NCI-H2029 treated with DMSO at 0.1 percent for 48 hours (cell line): ENCODE data around the gene HTT.
"Not testable (repeated sequence)": the region's sequence is repeated elsewhere in the genome, so short reads cannot be mapped to it uniquely, and the experiment has no call there.

Source experiments
- DNase-seq: peaks from one replicate; lab custom pipeline; 2025; lab: John Stamatoyannopoulos, UW

HTT gene

DNA sequence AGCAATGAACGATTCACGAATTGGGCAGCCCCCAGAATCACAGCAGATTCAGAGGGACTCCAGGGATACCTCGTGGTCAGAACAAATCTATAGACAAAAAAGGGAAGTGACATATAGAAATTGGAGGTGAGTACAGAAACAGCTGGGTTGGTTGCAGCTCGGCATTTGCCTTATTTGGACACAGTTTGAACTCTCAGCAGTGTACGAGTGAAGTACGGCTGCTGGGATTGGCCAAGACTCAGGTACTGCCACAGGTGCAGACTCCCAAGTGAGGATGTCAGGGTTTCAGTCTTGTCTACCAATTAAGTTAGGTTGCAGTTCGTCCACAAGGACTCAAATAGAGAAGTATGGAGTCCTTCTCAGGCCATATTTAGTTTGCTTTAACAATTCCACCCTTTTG, 28.3 kb upstream of the HTT start:
- DNase-seq = no peak

DNA sequence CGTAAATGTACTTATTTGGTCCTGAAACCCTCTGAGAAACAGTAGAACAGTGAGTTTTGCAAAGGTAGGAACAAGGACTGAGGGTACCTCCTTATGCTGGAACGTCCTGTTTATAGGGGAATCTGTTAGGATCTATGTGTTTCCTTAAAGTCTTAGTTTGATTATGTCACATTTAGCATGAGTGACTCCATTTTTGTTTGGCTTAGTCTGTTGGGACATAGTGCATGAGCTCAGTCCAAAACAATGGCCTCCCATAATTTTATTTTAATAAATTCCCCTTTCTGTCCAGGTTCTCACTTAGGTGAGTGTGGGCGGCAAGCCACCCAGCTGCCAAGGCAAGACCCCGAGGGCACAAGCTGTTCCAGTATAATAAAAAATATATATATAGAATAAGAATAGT, 27.9 kb upstream of the HTT start:
- no peak for DNase-seq

DNA sequence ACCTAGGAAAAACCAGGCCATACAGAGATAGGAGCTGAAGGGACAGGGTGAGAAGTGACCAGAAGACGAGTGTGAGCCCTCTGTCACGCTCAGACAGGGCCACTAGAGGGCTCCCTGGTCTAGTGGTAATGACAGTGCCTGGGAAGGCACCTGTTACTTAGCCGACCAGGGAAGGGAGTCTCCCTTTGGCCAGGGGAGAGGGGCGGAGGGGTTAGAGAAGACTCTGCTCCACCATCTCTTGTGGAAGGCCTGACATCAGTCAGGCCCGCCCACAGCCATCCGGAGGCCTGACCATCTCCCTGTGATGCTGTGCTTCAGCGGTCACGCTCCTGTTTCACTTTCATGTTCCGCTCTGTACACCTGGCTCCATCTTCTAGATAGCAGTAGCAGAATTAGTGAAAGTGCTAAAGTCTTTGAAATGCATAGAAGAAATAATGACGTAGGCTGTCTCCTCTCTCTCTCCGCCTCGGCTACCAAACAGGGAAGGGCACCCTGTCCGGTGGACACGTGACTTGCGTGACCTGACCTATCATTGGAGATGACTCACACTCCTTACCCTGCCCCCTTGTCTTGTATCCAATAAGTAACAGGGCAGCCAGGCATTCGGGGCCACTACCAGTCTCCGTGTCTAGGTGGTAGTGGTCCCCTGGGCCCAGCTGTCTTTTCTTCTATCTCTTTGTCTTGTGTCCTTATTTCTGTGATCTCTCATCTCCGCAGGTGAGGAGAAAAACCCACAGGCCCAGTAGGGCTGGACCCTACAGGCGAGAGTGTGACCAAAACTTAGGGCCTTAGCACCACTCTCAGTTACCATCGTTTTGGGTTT, 26.8 kb upstream of the HTT start:
- DNase-seq = peak; percentile 41

DNA sequence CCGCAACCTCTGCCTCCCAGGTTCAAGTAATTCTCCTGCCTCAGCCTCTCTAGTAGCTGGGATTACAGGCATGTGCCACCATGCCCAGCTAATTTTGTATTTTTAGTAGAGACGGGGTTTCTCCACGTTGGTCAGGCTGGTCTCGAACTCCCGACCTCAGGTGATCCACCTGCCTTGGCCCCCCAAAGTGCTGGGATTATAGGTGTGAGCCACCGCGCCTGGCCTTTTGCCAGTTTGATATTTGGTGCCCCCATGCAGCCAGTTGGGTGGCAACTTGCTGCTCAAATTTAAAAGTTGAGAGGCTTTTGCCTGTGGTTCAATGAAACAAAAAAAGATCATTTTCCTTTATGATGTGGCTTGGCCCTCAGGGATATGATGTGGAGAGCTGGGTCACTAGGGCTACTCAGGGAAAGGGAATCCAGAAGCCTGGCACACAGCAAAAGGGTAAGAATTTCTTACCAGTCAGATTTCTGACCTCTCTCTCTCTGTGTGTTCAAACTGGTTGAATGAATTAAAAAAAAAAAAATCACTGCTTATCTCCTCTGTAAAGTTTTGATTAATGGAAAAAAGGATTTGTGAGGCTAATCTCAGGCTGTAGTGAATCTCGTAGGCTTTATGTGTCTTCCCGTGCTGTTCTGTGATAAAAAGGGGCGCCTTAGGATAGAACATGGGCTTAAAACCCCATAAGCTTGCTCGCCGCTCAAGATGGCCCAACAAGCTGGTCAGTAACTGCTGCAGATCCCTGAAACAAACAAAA, 23.2 kb upstream of the HTT start:
- DNase-seq = not testable (repeated sequence)

DNA sequence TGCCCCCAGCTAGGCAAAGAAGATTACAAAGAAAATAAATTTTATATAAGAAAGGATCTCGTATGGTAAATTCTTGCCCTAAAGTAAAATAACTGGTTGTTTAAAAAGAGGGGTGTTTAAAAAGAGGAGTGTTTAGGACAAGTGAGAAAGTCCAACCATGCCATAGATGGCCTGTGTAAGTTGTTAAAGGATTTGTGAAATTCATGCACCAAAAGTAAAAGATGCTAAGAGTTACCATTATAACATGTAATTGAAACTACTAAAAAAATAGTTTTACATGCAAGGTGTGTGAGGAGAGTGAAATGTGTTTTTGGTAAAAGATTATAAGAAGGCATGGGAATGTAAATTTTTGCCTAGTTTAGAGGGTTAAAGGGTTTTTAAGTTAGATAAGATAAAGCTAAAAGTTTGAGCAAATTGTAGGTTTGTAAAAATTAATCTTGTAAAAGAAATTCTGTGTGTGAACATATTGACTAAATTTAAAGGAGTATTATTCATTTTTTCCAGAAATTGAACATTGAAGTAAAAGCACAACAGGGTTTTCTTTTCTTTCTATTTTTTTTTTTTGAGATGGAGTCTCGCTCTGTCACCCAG, 20.2 kb upstream of the HTT start:
- DNase-seq = no peak

DNA sequence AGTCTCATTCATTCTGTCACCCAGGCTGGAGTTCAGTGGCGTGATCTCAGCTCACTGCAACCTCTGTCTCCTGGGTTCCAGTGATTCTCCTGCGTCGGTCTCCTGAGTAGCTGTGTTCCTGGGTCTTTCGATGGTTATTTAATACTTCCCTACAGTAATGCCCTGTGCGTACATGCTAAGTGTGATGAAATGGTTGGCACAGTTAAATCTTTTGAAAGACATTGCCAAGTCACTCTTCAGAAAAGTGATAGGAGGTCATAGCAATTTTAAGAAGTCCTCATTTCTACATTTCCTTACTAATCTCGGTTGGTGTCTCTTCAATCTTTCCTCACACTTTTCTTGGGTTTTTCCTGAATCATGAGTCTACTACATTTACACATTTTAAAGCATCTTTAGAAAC, 14.5 kb upstream of the HTT start:
- no peak for DNase-seq

DNA sequence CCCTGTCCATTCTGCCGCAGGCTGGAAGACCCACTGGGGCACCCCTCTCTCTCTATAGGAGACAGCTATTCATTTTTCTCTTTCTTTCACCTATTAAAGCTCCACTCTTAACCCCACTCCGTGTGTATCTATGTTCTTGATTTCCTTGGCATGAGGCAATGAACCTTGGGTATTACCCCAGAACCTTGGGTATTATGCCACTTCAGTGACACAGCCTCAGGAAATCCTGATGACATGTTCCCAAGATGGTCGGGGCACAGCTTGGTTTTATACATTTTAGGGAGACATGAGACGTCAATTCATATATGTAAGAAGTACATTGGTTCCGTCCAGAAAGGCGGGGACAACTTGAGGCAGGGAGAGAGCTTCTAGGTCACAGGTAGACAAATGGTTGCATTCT, 13.5 kb upstream of the HTT start:
- no peak for DNase-seq

DNA sequence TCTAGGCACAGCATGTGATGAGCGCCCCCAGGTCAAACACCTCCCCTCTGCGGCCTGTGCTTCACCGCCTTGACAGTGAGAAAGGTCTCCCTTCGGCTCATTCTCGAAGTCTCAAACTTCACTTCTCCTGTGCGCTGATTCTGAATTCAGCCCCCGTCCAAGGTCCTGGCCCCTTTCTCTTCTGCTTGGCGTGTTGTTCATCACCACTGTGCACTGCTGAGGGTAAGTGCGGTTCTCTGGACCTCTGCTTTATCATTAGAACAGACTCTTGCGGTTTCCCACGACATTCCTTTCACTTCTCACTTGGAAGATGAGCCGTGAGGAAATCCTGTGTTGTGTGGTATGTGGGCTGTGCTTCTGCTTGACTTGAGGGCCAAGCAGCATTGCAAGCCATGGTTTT, 12.0 kb upstream of the HTT start:
- DNase-seq = no peak

DNA sequence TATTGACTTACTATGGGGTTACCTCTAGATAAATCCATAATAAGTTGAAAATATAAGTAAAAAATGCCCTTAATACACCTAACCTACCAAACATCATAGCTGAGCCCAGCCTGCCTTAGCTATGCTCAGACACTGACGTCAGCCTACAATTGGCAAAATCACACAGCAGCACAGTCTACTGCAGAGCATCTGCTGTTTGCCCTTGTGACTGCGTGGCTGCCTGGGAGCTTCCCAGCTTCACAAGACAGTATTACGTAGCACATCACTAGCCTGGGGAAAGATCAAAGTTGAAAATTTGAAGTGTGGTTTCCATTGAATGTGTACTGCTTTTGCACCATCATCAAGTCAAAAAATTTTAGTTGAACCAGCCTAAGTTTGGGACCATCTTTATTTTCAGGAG, 8.9 kb upstream of the HTT start:
- DNase-seq = no peak

DNA sequence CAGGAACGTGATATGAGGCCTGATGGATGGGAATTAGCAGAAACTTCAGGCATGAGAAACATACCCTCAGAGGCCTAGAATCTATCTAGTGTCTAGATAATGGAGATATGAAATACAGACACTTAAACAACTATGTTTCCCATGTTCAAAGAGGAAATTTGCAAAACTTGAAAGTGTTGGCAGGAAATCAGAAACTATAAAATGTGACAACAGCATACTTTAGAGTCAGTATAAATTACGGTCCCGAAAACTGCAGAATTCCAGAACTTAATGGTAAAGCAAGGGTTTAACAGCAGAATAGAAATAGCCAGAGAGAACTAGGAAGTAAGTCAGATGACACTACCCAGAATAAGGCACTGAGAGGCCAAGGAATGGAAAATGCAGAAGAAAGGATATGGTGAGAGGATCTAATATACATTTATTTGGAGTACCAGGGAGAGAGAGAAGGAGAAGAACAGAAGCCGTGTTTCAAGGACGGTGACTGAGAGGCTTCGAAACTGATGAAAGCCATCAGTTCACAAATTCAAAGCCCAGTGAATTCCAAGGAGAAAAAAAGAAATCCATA, 7.6 kb upstream of the HTT start:
- no peak for DNase-seq

DNA sequence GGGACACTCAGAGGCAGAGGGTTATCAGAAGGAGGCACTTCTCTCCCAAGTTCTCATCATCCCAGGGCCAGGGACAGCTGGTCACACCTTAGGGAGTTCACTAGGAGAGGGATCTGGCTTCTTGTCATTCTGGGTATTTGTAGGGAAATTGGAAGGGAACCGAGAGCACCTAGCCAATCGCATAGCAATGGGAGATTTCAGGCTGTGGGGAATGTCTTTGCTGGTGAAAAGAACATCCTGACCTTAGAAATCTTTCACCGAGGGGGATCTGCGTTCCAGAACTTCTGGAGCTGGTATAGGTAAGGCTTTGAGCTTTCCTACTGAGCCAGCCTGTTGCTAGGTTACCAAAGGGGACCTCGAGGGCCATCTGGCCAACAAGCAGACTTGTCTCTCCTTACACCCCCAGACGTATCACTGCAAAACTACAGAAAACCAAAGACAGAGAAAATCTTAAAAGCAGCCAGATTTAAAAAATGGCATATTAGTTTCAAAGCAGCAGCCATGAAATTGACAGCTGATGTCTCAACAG, 6.9 kb upstream of the HTT start:
- no peak for DNase-seq

DNA sequence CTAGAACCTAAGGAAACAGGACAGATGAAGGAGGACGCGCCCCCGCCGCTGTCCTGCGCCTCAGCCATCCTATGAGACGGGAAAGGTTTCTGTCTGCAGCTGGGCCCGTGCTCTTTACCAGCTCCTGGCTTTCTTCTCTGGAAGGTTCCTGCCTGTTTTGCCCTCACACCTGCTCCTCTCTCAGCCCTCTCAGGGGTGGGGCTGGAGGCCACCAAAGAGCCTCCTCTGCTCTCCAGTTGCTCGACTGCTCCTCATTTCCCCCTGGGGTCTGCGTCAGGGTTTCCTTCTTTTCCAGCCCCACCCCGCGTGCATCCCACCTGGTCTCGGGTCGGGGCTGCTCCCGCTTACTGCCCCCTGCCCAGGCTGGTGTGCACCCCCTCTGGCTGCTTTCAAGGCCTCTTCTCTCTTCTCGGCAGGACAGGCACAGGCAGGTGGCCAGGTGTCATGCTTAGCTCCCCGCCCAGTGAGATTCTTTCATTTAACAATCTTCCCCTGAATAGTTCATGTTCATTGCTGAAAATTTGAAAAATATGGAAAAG, 4.8 kb upstream of the HTT start:
- no peak for DNase-seq

DNA sequence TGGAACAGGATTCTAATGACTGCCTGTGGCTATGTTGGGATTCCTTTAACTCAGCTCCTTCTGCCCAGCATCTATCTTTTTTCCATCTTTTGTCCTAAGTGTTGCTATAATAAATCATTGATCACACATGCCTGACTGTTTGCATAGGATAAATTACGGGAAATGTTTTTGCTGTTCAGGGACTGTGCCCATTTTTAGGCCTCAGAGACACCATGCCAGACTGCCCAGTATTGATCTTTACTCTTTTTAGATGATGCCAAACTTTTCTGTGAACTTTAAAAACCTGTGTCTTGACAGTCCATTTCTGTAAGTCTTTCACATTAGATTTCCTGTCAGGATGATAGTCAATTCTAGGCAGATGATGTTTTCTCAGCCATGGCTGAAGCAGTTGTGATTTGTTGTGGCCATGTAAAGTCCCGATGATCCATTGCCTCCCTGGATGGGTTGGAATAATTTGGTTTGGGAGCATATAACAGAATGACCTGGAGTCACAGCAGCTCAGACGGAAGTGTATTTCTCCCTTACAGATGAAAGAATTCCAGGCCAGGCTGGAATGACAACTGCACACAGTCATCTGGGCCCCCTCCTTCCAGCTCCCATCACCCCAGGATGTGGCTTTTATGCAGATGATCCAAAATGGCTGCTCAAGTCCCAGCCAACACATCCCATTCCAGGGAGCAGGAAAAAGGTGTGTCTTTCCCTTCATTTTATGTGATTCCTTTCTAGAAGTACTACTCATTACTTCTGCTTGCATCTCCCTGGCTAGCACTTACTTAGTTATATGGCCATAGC, 3.6 kb upstream of the HTT start:
- no peak for DNase-seq

DNA sequence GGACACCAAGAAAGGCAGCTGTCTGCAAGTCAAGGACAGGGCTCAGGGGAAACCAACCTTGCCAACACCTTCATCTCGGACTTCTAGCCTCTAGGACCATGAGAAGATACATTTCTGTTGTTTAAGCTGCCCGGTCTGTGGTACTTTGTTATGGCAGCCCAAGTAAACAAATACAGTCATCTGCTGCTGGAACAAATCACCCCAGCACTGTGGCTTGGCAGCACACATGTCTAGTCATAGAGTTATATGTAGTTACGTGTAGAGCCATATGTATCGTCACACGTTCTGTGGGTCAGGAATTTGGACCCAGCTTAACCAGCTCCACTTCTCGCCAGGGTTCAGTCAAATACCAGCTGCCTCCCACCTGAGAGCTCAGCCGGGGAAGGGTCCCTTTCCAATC, 2.7 kb upstream of the HTT start:
- no peak for DNase-seq

DNA sequence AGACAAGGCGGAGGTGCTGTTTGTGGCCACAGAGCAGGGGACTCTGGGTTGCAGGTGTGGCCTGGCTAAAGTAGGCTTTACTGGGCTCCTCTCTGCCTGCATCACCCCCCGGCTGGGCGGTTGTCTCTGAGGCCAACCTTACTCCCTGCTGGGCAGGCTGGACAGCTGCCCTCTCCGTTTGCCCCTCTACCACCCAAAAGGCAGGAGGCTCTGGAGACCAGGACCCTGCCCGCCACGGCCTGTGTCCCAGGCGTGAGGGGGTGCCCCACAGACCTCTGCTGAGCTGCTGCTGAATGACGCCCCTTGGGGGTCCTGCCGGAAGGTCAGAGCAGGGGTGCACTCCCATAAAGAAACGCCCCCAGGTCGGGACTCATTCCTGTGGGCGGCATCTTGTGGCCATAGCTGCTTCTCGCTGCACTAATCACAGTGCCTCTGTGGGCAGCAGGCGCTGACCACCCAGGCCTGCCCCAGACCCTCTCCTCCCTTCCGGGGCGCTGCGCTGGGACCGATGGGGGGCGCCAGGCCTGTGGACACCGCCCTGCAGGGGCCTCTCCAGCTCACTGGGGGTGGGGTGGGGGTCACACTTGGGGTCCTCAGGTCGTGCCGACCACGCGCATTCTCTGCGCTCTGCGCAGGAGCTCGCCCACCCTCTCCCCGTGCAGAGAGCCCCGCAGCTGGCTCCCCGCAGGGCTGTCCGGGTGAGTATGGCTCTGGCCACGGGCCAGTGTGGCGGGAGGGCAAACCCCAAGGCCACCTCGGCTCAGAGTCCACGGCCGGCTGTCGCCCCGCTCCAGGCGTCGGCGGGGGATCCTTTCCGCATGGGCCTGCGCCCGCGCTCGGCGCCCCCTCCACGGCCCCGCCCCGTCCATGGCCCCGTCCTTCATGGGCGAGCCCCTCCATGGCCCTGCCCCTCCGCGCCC, 1.1 kb upstream of the HTT start:
- no peak for DNase-seq

DNA sequence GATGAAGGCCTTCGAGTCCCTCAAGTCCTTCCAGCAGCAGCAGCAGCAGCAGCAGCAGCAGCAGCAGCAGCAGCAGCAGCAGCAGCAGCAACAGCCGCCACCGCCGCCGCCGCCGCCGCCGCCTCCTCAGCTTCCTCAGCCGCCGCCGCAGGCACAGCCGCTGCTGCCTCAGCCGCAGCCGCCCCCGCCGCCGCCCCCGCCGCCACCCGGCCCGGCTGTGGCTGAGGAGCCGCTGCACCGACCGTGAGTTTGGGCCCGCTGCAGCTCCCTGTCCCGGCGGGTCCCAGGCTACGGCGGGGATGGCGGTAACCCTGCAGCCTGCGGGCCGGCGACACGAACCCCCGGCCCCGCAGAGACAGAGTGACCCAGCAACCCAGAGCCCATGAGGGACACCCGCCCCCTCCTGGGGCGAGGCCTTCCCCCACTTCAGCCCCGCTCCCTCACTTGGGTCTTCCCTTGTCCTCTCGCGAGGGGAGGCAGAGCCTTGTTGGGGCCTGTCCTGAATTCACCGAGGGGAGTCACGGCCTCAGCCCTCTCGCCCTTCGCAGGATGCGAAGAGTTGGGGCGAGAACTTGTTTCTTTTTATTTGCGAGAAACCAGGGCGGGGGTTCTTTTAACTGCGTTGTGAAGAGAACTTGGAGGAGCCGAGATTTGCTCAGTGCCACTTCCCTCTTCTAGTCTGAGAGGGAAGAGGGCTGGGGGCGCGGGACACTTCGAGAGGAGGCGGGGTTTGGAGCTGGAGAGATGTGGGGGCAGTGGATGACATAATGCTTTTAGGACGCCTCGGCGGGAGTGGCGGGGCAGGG, 568 bp downstream of the HTT start:
- DNase-seq = peak; percentile 11

DNA sequence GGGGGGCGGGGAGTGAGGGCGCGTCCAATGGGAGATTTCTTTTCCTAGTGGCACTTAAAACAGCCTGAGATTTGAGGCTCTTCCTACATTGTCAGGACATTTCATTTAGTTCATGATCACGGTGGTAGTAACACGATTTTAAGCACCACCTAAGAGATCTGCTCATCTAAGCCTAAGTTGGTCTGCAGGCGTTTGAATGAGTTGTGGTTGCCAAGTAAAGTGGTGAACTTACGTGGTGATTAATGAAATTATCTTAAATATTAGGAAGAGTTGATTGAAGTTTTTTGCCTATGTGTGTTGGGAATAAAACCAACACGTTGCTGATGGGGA, 1.1 kb downstream of the HTT start:
- DNase-seq = no peak

DNA sequence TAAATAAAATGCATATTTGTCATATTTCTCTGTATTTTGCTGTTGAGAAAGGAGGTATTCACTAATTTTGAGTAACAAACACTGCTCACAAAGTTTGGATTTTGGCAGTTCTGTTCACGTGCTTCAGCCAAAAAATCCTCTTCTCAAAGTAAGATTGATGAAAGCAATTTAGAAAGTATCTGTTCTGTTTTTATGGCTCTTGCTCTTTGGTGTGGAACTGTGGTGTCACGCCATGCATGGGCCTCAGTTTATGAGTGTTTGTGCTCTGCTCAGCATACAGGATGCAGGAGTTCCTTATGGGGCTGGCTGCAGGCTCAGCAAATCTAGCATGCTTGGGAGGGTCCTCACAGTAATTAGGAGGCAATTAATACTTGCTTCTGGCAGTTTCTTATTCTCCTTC, 3.3 kb downstream of the HTT start:
- DNase-seq = no peak

DNA sequence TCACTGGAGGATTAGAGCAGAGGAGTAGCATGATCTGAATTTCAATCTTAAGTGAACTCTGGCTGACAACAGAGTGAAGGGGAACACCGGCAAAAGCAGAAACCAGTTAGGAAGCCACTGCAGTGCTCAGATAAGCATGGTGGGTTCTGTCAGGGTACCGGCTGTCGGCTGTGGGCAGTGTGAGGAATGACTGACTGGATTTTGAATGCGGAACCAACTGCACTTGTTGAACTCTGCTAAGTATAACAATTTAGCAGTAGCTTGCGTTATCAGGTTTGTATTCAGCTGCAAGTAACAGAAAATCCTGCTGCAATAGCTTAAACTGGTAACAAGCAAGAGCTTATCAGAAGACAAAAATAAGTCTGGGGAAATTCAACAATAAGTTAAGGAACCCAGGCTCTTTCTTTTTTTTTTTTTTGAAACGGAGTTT, 5.2 kb downstream of the HTT start:
- DNase-seq = no peak
